ENCODE data around the gene KCNQ1. TPM values are rescaled to one million over a fixed set of nuclear protein-coding genes. Genes with fewer than 3 reads are reported as not detected.

The KCNQ1 gene
- total and polyA plus RNA-seq, 2 donors (not counting 1 experiment from before 2014, with no cell fraction given), result 21.5 to 28.8 TPM

DNA sequence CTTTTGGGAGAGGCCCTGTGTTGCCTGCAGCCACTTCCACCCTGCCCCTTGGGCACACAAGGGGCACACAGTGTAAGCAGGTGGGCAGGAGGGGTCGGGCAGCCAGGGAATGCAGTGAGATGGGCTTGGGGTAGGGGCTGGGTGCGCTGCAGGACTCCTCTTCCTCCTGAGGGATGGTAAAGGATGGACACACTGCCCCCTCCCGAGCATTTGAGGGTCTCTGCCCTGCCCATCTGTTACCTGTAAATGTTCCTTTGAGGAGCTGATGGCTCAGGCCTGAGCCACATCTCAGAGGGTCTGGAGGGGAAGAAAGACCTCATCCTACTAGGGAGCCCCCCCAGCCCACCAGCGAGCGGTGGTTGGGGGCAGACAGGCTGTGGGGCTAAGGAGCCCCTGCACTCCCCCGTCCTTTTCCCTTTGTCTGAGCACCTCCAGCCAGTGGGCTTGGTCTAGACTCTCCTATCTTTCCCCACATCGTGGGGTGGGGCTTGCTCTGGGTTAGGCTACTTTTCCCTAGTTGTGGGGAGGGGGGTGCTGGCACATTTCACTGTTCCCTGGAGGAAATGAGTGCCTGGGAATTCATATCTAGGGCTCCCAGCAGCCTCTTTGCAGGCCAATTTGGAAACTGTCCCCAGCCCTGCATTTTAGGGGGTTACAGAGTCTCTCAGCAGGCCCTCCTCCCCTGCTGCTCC lies 46.0 kb upstream of the KCNQ1 start:
- H3K4me1 Mint-ChIP-seq, result peaks cover 37% of the 10 kb centered on the region
- intact Hi-C loops (cut with micrococcal nuclease), result no loop called here
- Histone ChIP-seq H3K9ac (ENCODE audit: low read length) (no peak overlapping the region), H3K27me3 (replicated peaks in 1 of 4; ENCODE audit: control extremely low read depth in 1 of 4, control insufficient read depth in 3 of 4, insufficient read depth in 4 of 4, low read length in 3 of 4) (no peaks in the 10 kb centered on the region), H2AFZ (ENCODE audit: insufficient read depth, low read depth, low read length, poor library complexity, severe bottlenecking) (no peak overlapping the region), H3K4me3 (ENCODE audit: control extremely low read depth in 1 of 5, extremely low read depth in 1 of 5, insufficient read depth in 1 of 5, low read depth in 2 of 5, low read length in 4 of 5) (peak overlapping the region in 1 of 5 experiments; percentile 100), H4K20me1 (ENCODE audit: control insufficient read depth, insufficient read depth, low read length, poor library complexity, severe bottlenecking) (peaks cover 53% of the 10 kb centered on the region), H3K4me1 (ENCODE audit: control insufficient read depth in 2 of 2, insufficient read depth in 2 of 2, low read length in 2 of 2) (peaks cover 40 to 54% of the 10 kb centered on the region in 2 donors), H3K27ac (ENCODE audit: low read length in 2 of 2) (peak overlapping the region; percentile 91 to 92), H3K9me3 (ENCODE audit: control extremely low read depth in 1 of 3, control insufficient read depth in 2 of 3, insufficient read depth in 1 of 3, low read length in 2 of 3) (peaks cover 0 to 3% (median 0%) of the 10 kb centered on the region in 3 donors), H3K79me2 (ENCODE audit: control insufficient read depth, insufficient read depth, low read length) (peaks cover 55% of the 10 kb centered on the region), H3K4me2 (replicated peaks; ENCODE audit: low read depth, low read length, poor library complexity, severe bottlenecking) (peak overlapping the region; percentile 85), H3K36me3 (replicated peaks in 1 of 2; ENCODE audit: control extremely low read depth in 1 of 2, control insufficient read depth in 1 of 2, extremely low read depth in 1 of 2, insufficient read depth in 2 of 2, low read length in 1 of 2) (peaks cover 0 to 50% of the 10 kb centered on the region in 2 experiments)
- CTCF ChIA-PET, result interaction anchor here (1.0 to 8.4 kb wide), 7 partner anchors 12 to 96 kb away, joined by 3 to 78 read pairs (median 14); no protein-coding TSS in a partner anchor
- DNase-seq, result peak; percentile 27
- no peak for ATAC-seq (ENCODE audit: low read depth)
- peak overlapping the region; percentile 98 for H3K27ac Mint-ChIP-seq
- no peaks in the 10 kb centered on the region for H3K27me3 Mint-ChIP-seq
- no peaks in the 10 kb centered on the region for H3K9me3 Mint-ChIP-seq (ENCODE audit: insufficient read depth)
- 92% methylated on average over 2 of the region's 7 CpGs for WGBS (ENCODE audit: insufficient coverage)
- peak overlapping the region; percentile 90 for H3K4me3 Mint-ChIP-seq
- POLR2A ChIA-PET, result interaction anchor here (1.5 to 3.4 kb wide), 2 partner anchors 13 to 22 kb away, joined by 3 to 42 read pairs; partner anchors contain the start of gene CD81
- TF ChIP-seq EZH2 (IDR thresholded peaks at IDR 0.05; ENCODE audit: borderline replicate concordance, insufficient read depth, low read depth, low read length, poor library complexity, severe bottlenecking), result no peak
- TF ChIP-seq, protein P1, sequence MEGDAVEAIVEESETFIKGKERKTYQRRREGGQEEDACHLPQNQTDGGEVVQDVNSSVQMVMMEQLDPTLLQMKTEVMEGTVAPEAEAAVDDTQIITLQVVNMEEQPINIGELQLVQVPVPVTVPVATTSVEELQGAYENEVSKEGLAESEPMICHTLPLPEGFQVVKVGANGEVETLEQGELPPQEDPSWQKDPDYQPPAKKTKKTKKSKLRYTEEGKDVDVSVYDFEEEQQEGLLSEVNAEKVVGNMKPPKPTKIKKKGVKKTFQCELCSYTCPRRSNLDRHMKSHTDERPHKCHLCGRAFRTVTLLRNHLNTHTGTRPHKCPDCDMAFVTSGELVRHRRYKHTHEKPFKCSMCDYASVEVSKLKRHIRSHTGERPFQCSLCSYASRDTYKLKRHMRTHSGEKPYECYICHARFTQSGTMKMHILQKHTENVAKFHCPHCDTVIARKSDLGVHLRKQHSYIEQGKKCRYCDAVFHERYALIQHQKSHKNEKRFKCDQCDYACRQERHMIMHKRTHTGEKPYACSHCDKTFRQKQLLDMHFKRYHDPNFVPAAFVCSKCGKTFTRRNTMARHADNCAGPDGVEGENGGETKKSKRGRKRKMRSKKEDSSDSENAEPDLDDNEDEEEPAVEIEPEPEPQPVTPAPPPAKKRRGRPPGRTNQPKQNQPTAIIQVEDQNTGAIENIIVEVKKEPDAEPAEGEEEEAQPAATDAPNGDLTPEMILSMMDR (IDR thresholded peaks at IDR 0.05), result no peak

Data from B cell (primary cell).